GM12878 (cell line): ENCODE results near the gene VWA7. TPM values are rescaled to one million over a fixed set of nuclear protein-coding genes. Genes with fewer than 3 reads are reported as not detected.

ENCODE experiments used
- ATAC-seq: fragments of 200-7000 bp; cut with Tn5 transposase; 3 replicates; pipeline ENCODE4 v1.9.1; 2020; ENCODE audit warnings: mild to moderate bottlenecking, moderate library complexity
- BruUV-seq: library from RNA; stranded (reverse); fragments of 400-500 nt; replicated peaks from 2 replicates; lab custom pipeline; 2021; lab: Mats Ljungman, UMichigan
- CTCF ChIA-PET: fragments of 300-600 bp; sonication (Branson Sonifier 250); formaldehyde crosslinking; extraction: SDS; loops from one replicate; lab custom pipeline; 2021; ENCODE audit warnings: inconsistent platforms; lab: Yijun Ruan, JAX
- POLR2A ChIA-PET: fragments of 350-600 bp; formaldehyde crosslinking; extraction: SDS; loops from one replicate; lab custom pipeline; 2021; ENCODE audit warnings: inconsistent platforms; lab: Charles Lee
- RAD21 ChIA-PET: fragments of 300-600 bp; sonication (Branson Sonifier 250); formaldehyde crosslinking; loops from one replicate; lab custom pipeline; 2023; ENCODE audit warnings: antibody characterized with exemption; ENCODE audit not compliant: unreplicated experiment; lab: Charles Lee
- SMC1A ChIA-PET: fragments of 300-600 bp; sonication (Branson Sonifier 250); formaldehyde crosslinking; loops from one replicate; lab custom pipeline; 2023; ENCODE audit not compliant: unreplicated experiment, uncharacterized antibody; lab: Charles Lee
- DNase-seq: peaks from one replicate; pipeline ENCODE4 v3.0.0-alpha.2; 2011; ENCODE audit warnings: low read depth, low spot score
- FAIRE-seq: peaks from 3 replicates; lab custom pipeline; 2011; peaks lifted over from hg19 to GRCh38; lab: Jason Lieb, UNC
- H2AFZ ChIP-seq: 2 replicates; pipeline ENCODE4 v1.6.0; 2011; ENCODE audit warnings: low read depth, low read length, control low read depth; ENCODE audit not compliant: control insufficient read depth
- H3K27ac ChIP-seq: 2 replicates; pipeline ENCODE4 v1.5.1; 2011; ENCODE audit warnings: control low read depth; ENCODE audit not compliant: control insufficient read depth, insufficient read depth
- H3K27me3 ChIP-seq, 2 experiments: replicated peaks in 1 of 2; 2 replicates each; pipeline versions ENCODE4 v1.6.0 to v1.6.1; 2011; ENCODE audit warnings: low read length in 1 of 2; ENCODE audit not compliant: control insufficient read depth in 2 of 2, insufficient read depth in 2 of 2
- H3K36me3 ChIP-seq, 2 experiments: 2 replicates each; pipeline ENCODE4 v1.5.1; 2011; ENCODE audit warnings: low read length in 1 of 2; ENCODE audit not compliant: control insufficient read depth in 2 of 2, insufficient read depth in 2 of 2
- H3K4me1 ChIP-seq: 2 replicates; pipeline ENCODE4 v1.6.1; 2011; ENCODE audit warnings: mild to moderate bottlenecking, low read length, moderate library complexity, mixed read lengths; ENCODE audit not compliant: control insufficient read depth, insufficient read depth
- H3K4me2 ChIP-seq: 2 replicates; pipeline ENCODE4 v1.6.0; 2011; ENCODE audit warnings: control low read depth; ENCODE audit not compliant: control insufficient read depth, insufficient read depth
- H3K4me3 ChIP-seq: fragments of 200-600 bp; sonication (generic); 2 replicates; pipeline ENCODE4 v1.5.1; 2016
- H3K79me2 ChIP-seq: 2 replicates; pipeline ENCODE4 v1.6.0; 2011; ENCODE audit warnings: low read length; ENCODE audit not compliant: control insufficient read depth, insufficient read depth
- H3K9ac ChIP-seq: 2 replicates; pipeline ENCODE4 v1.8.0; 2011; ENCODE audit warnings: low read length, control low read depth, mixed read lengths; ENCODE audit not compliant: control insufficient read depth, insufficient read depth
- H3K9me3 ChIP-seq: replicated peaks from 3 replicates; pipeline ENCODE4 v1.5.1; 2011; ENCODE audit warnings: mild to moderate bottlenecking, low read length; ENCODE audit not compliant: control insufficient read depth, insufficient read depth
- H4K20me1 ChIP-seq: 2 replicates; pipeline ENCODE4 v1.6.0; 2011; ENCODE audit not compliant: control insufficient read depth, insufficient read depth
- BACH1 ChIP-seq: fragments of 450-650 bp; IDR thresholded peaks from 2 replicates; pipeline ENCODE4 v1.6.1; 2017; ENCODE audit warnings: mild to moderate bottlenecking, borderline replicate concordance
- EED ChIP-seq: sonication (generic); IDR thresholded peaks from 2 replicates; pipeline ENCODE4 v1.6.1; 2016; ENCODE audit warnings: antibody characterized with exemption, low read depth
- HCFC1 ChIP-seq: fragments of 150-350 bp; IDR thresholded peaks from 2 replicates; pipeline ENCODE4 v1.6.1; 2014; ENCODE audit warnings: low read length
- HDAC2 ChIP-seq: fragments of 200-600 bp; sonication (generic); IDR thresholded peaks from 2 replicates; pipeline ENCODE4 v1.6.1; 2017
- IKZF1 ChIP-seq: fragments of 450-650 bp; conservative IDR thresholded peaks from 2 replicates; pipeline ENCODE4 v1.6.1; 2017; ENCODE audit warnings: antibody characterized with exemption, mild to moderate bottlenecking
- MEF2B ChIP-seq: fragments of 450-650 bp; IDR thresholded peaks from 2 replicates; pipeline ENCODE4 v1.6.1; 2018; ENCODE audit warnings: mild to moderate bottlenecking, moderate library complexity; ENCODE audit not compliant: partially characterized antibody, poor library complexity, severe bottlenecking
- MTA2 ChIP-seq: fragments of 450-650 bp; IDR thresholded peaks from 2 replicates; pipeline ENCODE4 v1.6.1; 2016; ENCODE audit warnings: low read depth, mild to moderate bottlenecking, moderate library complexity
- POLR2AphosphoS5 ChIP-seq: IDR thresholded peaks from 2 replicates; pipeline ENCODE4 v1.6.1; 2011; ENCODE audit warnings: mild to moderate bottlenecking, low read length, inconsistent platforms
- RB1 ChIP-seq: fragments of 450-650 bp; formaldehyde crosslinking; IDR thresholded peaks from 2 replicates; pipeline ENCODE4 v1.6.1; 2017; ENCODE audit warnings: mild to moderate bottlenecking, borderline replicate concordance
- RUNX3 ChIP-seq: IDR thresholded peaks from 2 replicates; pipeline ENCODE4 v1.6.1; 2012; ENCODE audit warnings: low read length, inconsistent platforms
- TCF12 ChIP-seq: IDR thresholded peaks from 2 replicates; pipeline ENCODE4 v1.6.1; 2011; ENCODE audit warnings: low read depth, mild to moderate bottlenecking, low read length
- WRNIP1 ChIP-seq: IDR thresholded peaks from 2 replicates; pipeline ENCODE4 v1.6.1; 2011; ENCODE audit warnings: low read depth, low read length, improper control_type of control experiment, borderline replicate concordance
- WGBS: methylation state at CpG from one replicate; pipeline ENCODE4 v1.1.6; 2016; ENCODE audit warnings: low lambda C conversion rate; ENCODE audit not compliant: insufficient replicate concordance, insufficient coverage; ENCODE audit errors: missing lambda C conversion rate; 5-methylcytosine and 5-hydroxymethylcytosine counted together
- in situ Hi-C: fragments of 300-500 bp; cut with MboI; formaldehyde crosslinking; loops from 9 replicates; pipeline ENCODE4 v1.14.3; 2018; ENCODE audit warnings: mixed read lengths
- intact Hi-C: fragments of 100-400 bp; cut with micrococcal nuclease; formaldehyde crosslinking; loops from one replicate; pipeline ENCODE4 v1.14.2; 2022; ENCODE audit not compliant: unreplicated experiment
- polyA plus RNA-seq, 11 experiments: library from polyadenylated mRNA; depleted of rRNA in 4 of 11; unstranded in 6 of 11; stranded (reverse) in 5 of 11; fragments of >200 nt; fragmentation: Nextera tagmentation in 4 of 11; fragmentation: Illumina TruSeq in 1 of 11; extraction: Ambion mirVana in 4 of 11; extraction: Trizol in 1 of 11; gene quantifications; 1 replicate in 1 of 11; 2 replicates in 10 of 11; pipeline versions ENCODE4 v1.2.1 to v1.2.3, GENCODE V29; 2011 to 2016; ENCODE audit warnings: inconsistent platforms in 2 of 11, missing spikeins in 2 of 11, low read depth in 1 of 11
- total RNA-seq, 4 experiments: library from RNA; depleted of rRNA in 3 of 4; stranded (reverse); fragments of >200 nt in 3 of 4; fragmentation: Illumina TruSeq in 1 of 4; extraction: Trizol in 1 of 4; gene quantifications; 2 replicates each; pipeline versions ENCODE4 v1.2.1 to v1.2.3, GENCODE V29; 2013 to 2021
- TF ChIP-seq, protein P1 (sequence below): IDR thresholded peaks from 2 replicates; pipeline ENCODE4 v1.6.1; 2011; ENCODE audit warnings: borderline replicate concordance, low read depth, mild to moderate bottlenecking, moderate library complexity, low read length; ENCODE audit not compliant: insufficient read depth, poor library complexity, severe bottlenecking
- TF ChIP-seq, protein P2 (sequence below): fragments of 450-650 bp; IDR thresholded peaks from 2 replicates; pipeline ENCODE4 v1.6.1; 2017; ENCODE audit warnings: antibody characterized with exemption, mild to moderate bottlenecking, moderate library complexity
- TF ChIP-seq, protein P3 (sequence below): fragments of 450-650 bp; formaldehyde crosslinking; IDR thresholded peaks from 2 replicates; pipeline ENCODE4 v1.5.0; 2022; ENCODE audit warnings: mild to moderate bottlenecking, missing genetic modification characterization

Gene VWA7
- total and polyA plus RNA-seq, 10 of the 15 experiments (the other 5 are each of a cell fraction or from before 2014, with no cell fraction given): 0.11 to 3.1 (median 1.2) TPM; not detected in 1

DNA sequence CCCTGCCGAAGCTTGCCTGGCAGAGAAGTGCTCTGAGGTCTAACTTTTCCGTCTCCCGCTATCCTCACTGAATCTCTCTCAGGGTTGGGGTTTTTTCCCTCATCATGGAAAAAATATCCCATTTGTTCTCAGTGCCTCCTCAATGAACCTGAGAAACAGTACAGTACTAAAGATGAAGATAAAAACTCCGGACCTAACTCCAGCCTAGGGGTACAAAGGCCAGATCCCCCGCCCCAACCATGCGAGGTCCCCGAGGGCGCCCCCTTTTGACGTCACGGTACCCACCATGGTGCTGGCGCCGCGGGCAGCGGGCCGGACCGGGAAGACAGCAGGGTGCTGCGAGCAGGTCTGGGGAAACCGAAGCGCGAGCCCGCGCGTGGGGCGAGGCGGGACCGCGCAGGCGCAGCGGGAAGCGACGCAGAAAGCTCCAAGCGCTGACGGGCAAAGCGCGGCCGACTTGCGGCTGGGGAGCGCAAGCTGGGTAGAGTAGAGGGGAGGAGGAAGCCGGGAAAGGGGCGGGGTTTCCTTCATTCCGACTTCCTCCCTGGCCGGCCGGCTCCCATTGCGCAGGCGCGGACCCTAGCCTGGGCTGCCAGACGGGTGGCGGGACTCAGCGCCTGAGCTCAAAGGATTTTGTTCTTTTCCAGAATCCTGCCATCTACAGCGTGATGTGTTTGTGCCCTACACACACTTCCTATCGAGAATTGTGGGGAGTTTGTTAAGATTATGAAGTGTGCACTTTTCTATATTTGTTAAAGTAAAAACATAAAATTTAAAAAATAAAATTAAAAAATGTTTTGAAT is 29.5 kb upstream of the VWA7 start, which contains the start of gene LSM2:
TSS of gene LSM2 (minus strand) at position 497 of the 803 bp plus-strand sequence. CDS start at position 288, 209 bp downstream.
- ChIA-PET SMC1A (interaction anchor here (0.7 to 3.8 kb wide), 17 partner anchors 9 to 555 kb away, joined by 3 to 22 read pairs (median 6); partner anchors contain the start of genes CLIC1, DDAH2, HSPA1A and HSPA1B), POLR2A (interaction anchor here (0.6 to 3.5 kb wide), 25 partner anchors 9 to 265 kb away, joined by 3 to 44 read pairs (median 5); partner anchors contain the start of genes BAG6, CLIC1, DDX39B and EHMT2), CTCF (interaction anchor here (0.7 to 4.1 kb wide), 15 partner anchors 9 to 98 kb away, joined by 3 to 26 read pairs (median 5); partner anchors contain the start of genes HSPA1A, HSPA1L, MSH5 and NEU1), RAD21 (interaction anchor here (0.7 to 3.1 kb wide), 18 partner anchors 8 to 258 kb away, joined by 3 to 37 read pairs (median 6); partner anchors contain the start of genes CLIC1, DDAH2, HSPA1A and HSPA1B)
- H3K27ac ChIP-seq: peak within 1 kb of the TSS; percentile 81
- H3K4me3 ChIP-seq: peak within 1 kb of the TSS; percentile 92
- 1% methylated on average over 51 of the region's 51 CpGs for WGBS
- H2AFZ ChIP-seq: peak within 1 kb of the TSS; percentile 85
- DNase-seq (peak; percentile 74), FAIRE-seq (peak; percentile 89), ATAC-seq (peak; percentile 98)
- in situ Hi-C loops (no loop called here), intact Hi-C loops (no loop called here)
- H3K27me3 ChIP-seq: no peaks in the 10 kb centered on the region
- no peaks in the 10 kb centered on the region for H3K9me3 ChIP-seq
- TSS peak; percentile 84 for BruUV-seq
- peaks cover 5% of the 10 kb centered on the region for H3K4me1 ChIP-seq
- no peaks in the 10 kb centered on the region for H4K20me1 ChIP-seq
- H3K79me2 ChIP-seq: peaks cover 15% of the 10 kb centered on the region
- peak within 1 kb of the TSS; percentile 96 for H3K9ac ChIP-seq
- H3K36me3 ChIP-seq: no peaks in the 10 kb centered on the region; a peak in 1 of 4 replicates
- H3K4me2 ChIP-seq: peak within 1 kb of the TSS; percentile 86
- TF ChIP-seq MTA2 (0 out of 2 replicates have a peak, but pooled peaks have one; percentile 5), HCFC1 (no peak; the same call in 1 of the 2 replicates), RB1 (peak; percentile 94; the same call in 1 of the 2 replicates), WRNIP1 (no peak), MEF2B (peak; percentile 30), RUNX3 (peak; percentile 30; the same call in 1 of the 2 replicates), BACH1 (peak; percentile 79), IKZF1 (peak; percentile 91), HDAC2 (no peak), TCF12 (peak; percentile 64; the same call in 1 of the 2 replicates), POLR2AphosphoS5 (peak; percentile 91), EED (peak; percentile 34)
- TF ChIP-seq, protein P1, sequence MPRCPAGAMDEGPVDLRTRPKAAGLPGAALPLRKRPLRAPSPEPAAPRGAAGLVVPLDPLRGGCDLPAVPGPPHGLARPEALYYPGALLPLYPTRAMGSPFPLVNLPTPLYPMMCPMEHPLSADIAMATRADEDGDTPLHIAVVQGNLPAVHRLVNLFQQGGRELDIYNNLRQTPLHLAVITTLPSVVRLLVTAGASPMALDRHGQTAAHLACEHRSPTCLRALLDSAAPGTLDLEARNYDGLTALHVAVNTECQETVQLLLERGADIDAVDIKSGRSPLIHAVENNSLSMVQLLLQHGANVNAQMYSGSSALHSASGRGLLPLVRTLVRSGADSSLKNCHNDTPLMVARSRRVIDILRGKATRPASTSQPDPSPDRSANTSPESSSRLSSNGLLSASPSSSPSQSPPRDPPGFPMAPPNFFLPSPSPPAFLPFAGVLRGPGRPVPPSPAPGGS: peak; percentile 19
- TF ChIP-seq, protein P2, sequence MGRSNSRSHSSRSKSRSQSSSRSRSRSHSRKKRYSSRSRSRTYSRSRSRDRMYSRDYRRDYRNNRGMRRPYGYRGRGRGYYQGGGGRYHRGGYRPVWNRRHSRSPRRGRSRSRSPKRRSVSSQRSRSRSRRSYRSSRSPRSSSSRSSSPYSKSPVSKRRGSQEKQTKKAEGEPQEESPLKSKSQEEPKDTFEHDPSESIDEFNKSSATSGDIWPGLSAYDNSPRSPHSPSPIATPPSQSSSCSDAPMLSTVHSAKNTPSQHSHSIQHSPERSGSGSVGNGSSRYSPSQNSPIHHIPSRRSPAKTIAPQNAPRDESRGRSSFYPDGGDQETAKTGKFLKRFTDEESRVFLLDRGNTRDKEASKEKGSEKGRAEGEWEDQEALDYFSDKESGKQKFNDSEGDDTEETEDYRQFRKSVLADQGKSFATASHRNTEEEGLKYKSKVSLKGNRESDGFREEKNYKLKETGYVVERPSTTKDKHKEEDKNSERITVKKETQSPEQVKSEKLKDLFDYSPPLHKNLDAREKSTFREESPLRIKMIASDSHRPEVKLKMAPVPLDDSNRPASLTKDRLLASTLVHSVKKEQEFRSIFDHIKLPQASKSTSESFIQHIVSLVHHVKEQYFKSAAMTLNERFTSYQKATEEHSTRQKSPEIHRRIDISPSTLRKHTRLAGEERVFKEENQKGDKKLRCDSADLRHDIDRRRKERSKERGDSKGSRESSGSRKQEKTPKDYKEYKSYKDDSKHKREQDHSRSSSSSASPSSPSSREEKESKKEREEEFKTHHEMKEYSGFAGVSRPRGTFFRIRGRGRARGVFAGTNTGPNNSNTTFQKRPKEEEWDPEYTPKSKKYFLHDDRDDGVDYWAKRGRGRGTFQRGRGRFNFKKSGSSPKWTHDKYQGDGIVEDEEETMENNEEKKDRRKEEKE: no peak
- TF ChIP-seq, protein P3, sequence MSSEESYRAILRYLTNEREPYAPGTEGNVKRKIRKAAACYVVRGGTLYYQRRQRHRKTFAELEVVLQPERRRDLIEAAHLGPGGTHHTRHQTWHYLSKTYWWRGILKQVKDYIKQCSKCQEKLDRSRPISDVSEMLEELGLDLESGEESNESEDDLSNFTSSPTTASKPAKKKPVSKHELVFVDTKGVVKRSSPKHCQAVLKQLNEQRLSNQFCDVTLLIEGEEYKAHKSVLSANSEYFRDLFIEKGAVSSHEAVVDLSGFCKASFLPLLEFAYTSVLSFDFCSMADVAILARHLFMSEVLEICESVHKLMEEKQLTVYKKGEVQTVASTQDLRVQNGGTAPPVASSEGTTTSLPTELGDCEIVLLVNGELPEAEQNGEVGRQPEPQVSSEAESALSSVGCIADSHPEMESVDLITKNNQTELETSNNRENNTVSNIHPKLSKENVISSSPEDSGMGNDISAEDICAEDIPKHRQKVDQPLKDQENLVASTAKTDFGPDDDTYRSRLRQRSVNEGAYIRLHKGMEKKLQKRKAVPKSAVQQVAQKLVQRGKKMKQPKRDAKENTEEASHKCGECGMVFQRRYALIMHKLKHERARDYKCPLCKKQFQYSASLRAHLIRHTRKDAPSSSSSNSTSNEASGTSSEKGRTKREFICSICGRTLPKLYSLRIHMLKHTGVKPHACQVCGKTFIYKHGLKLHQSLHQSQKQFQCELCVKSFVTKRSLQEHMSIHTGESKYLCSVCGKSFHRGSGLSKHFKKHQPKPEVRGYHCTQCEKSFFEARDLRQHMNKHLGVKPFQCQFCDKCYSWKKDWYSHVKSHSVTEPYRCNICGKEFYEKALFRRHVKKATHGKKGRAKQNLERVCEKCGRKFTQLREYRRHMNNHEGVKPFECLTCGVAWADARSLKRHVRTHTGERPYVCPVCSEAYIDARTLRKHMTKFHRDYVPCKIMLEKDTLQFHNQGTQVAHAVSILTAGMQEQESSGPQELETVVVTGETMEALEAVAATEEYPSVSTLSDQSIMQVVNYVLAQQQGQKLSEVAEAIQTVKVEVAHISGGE (CRISPR knock-in tag): no peak
